HFF-Myc (cell line): ENCODE measurements around the gene CA10.

ENCODE experiments used
- DNase-seq: peaks from one replicate; pipeline ENCODE4 v3.0.0-alpha.2; 2011; ENCODE audit warnings: low read depth; ENCODE audit errors: extremely low read depth
- H3K4me3 ChIP-seq: replicated peaks from 2 replicates; pipeline ENCODE4 v1.5.1; 2011; ENCODE audit warnings: low read depth, mild to moderate bottlenecking, control low read depth, low read length
- CTCF ChIP-seq: IDR thresholded peaks from 2 replicates; pipeline ENCODE4 v1.5.1; 2012; ENCODE audit warnings: mild to moderate bottlenecking, low read depth, low read length, control low read depth; ENCODE audit errors: missing control alignments

The CA10 gene

DNA sequence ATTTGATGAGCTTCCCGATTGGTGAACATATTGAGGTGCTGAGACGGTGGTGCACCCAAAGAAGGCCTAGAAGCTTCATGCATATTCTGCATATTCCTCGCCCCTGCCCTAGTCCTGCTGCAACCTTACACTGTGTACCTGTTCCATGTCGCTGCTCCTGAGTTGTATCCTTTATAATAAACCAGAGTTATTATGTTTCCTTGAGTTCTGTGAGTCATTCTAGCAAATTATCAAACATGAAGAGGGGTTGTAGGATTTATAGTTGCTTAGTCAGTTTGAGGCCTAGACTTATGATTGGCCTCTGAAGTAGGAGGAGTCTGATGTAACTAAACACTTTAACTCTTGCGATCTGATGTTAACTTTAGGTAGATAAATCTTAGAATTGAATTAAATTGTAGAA, 436.8 kb downstream of the CA10 start:
- DNase-seq: no peak
- H3K4me3 ChIP-seq: no peak overlapping the region
- TF ChIP-seq CTCF: no peak

GRCh38 chr17:51720439-51720838, 438.1 kb downstream of the CA10 start:
- no peak for DNase-seq
- no peak for TF ChIP-seq CTCF
- H3K4me3 ChIP-seq: no peak overlapping the region

GRCh38 chr17:51718983-51719382, 439.5 kb downstream of the CA10 start:
- H3K4me3 ChIP-seq: no peak overlapping the region
- TF ChIP-seq CTCF: no peak
- no peak for DNase-seq

DNA sequence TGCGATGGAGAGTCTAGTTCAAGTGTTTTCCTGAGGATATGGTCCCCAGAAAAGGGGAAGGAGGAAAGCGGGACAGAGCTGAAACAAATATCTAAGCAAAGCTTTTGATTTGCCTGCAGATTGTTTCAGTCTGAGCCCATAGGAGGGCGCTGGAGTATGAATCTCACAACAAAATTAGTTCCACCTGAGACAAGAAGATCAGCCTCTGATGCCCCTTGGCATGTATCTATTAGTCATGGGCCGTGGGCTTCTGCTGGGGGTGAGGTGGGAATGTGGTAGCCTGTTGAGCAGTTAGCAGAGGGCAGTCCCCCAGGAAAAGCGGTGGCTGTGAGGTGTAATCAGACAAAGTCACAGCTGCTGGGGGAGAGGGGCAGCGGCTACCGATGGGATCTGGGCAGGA, 446.9 kb downstream of the CA10 start:
- TF ChIP-seq CTCF: no peak
- no peak overlapping the region for H3K4me3 ChIP-seq

GRCh38 chr17:51710634-51710979, 447.9 kb downstream of the CA10 start:
- no peak for TF ChIP-seq CTCF
- DNase-seq: no peak
- no peak overlapping the region for H3K4me3 ChIP-seq

More for the DNA sequence above, 446.9 kb downstream of the CA10 start:
- DNase-seq: no peak

GRCh38 chr17:51709694-51710633, 448.6 kb downstream of the CA10 start:
- DNase-seq: no peak
- no peak for TF ChIP-seq CTCF
- no peak overlapping the region for H3K4me3 ChIP-seq
